HG02623 (cell line): Measurements from ENCODE around the gene IRF9.
A peak's percentile ranks its signal among the peaks of the same experiment; 100 is the strongest.

Experiments used
- ATAC-seq: cut with Tn5 transposase; IDR thresholded peaks from one replicate; pipeline ENCODE4 v1.9.1; 2021; ENCODE audit warnings: moderate library complexity; ENCODE audit not compliant: unreplicated experiment

Gene IRF9

DNA sequence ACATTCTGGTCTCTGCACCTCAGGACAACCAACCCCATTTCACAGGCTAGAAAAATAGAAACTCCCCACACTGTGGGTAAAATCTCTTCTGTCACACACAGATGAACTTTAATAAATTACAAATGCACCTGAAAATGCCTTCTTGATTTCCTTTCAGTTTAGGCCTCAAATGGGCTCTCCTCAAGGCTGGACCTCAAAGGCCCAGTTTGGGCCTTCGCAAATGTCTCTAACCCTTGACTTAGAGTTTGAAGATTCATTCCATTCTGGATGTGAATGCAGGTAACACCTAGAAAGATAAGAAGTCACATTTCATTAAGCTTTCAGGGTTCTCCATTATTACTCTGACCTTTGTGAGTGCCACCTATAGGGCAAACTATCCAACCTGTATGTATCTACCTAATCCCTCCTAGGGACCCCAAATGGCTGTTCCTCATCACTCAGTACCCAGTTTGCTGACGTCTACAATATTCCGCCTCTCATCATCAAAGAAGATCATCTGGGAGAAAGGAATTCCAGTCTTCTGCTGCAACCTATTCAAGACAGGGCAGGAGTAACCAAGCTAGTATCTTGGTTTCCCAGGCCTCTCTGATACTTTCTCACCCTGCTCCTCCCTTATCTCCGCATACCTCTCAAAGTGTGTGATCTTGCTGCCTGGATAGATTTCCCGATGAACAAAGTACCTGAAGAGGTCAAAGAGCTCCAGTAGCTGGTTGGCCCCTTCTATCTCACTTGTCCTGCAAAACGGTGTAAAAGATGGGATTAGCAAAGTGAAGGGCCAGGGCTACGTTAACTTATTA lies 53.0 kb downstream of the IRF9 start:
- no peak for ATAC-seq

DNA sequence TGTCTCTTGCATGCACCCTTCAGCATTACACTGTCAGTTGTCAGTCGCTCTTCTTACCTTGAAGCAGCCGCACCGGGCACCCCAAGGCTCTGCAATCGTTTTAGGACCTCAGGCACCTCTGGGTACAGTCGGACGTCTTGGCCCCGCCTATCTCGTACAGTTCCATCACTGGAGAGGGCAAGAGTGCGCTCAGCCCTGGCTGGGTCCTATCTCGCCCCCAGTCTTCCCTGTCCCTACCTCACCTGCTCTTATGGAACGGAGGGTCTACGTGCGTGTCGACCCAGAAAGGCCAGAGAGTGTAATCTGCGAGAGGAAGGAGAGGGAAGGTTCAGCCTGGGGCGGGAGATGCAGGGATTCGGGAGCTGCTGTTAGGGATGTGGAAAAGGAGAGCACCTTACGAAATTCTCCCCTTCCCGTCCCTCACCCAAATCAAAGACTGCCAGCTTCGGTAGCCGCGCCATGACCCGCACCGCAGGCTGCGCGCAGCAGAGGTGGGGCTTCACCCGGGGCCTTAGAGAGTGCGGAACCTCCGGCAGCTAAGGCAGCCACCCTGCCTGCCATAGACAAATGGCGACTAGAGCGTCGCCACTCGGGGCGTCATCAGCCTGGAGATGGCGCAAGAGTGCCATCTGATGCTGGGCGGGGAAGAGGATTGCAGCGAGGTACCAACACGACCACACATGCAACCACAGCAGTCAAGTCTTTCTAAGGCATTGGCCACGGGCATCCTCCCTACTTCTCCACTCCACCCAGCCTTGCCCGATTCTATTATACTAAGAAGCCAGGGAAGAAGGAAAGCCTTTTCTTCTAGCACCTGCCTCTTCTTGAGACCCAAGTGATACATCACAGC lies 54.7 kb downstream of the IRF9 start, which contains the start of gene MDP1:
Gene MDP1 (minus strand): TSS at position 572 of the 850 bp plus-strand sequence. CDS start 111 bp downstream, at position 461.
- peak; percentile 65 for ATAC-seq
